ENCODE measurements around the gene ZFP37.
"Not testable (repeated sequence)": the region's sequence is repeated elsewhere in the genome, so short reads cannot be mapped to it uniquely, and the experiment has no call there.

The ZFP37 gene

GRCh38 chr9:113056191-113057106 is at the start of gene ZFP37:
ZFP37 (minus strand) TSS chr9:113056724; CDS start chr9:113056688, 36 bp downstream.
- DNase-seq: peak; percentile 21 to 31 (median 28)

GRCh38 chr9:113105345-113105744 is 48.8 kb upstream of the ZFP37 start:
- DNase-seq: not testable (repeated sequence)

- DNase-seq: no peak
These were observed 39.0 kb upstream of the ZFP37 start for GRCh38 chr9:113095561-113095960.

- not testable (repeated sequence) for DNase-seq
These were observed 33.4 kb upstream of the ZFP37 start for GRCh38 chr9:113089924-113090323.

- DNase-seq: not testable (repeated sequence)
These were observed 32.6 kb upstream of the ZFP37 start for GRCh38 chr9:113089143-113089505.

GRCh38 chr9:113088456-113089142 is 32.1 kb upstream of the ZFP37 start:
- DNase-seq: not testable (repeated sequence)

GRCh38 chr9:113062932-113063310 is 6.4 kb upstream of the ZFP37 start:
- not testable (repeated sequence) for DNase-seq

- DNase-seq: not testable (repeated sequence)
These were observed 5.9 kb upstream of the ZFP37 start for GRCh38 chr9:113062256-113062931.

- not testable (repeated sequence) for DNase-seq
These were observed 4.7 kb upstream of the ZFP37 start for GRCh38 chr9:113061072-113061850.

- not testable (repeated sequence) for DNase-seq
These were observed 3.2 kb upstream of the ZFP37 start for GRCh38 chr9:113059581-113060284.

GRCh38 chr9:113057193-113057592 is 669 bp upstream of the ZFP37 start:
- DNase-seq: no peak

GRCh38 chr9:113042884-113043657 is 13.5 kb downstream of the ZFP37 start:
- DNase-seq: no peak

GRCh38 chr9:113026200-113026599 is 30.3 kb downstream of the ZFP37 start:
- DNase-seq: no peak

- no peak for DNase-seq
These were observed 38.3 kb downstream of the ZFP37 start for GRCh38 chr9:113018247-113018646.

GRCh38 chr9:113012492-113012891 is 44.0 kb downstream of the ZFP37 start:
- no peak for DNase-seq

GRCh38 chr9:113011911-113012381 is 44.6 kb downstream of the ZFP37 start, which contains the start of gene ZNF883:
ZNF883 (minus strand) TSS chr9:113012192.
- no peak for DNase-seq

GRCh38 chr9:113005777-113006176 is 50.7 kb downstream of the ZFP37 start:
- DNase-seq: no peak

- DNase-seq: no peak
These were observed 59.1 kb downstream of the ZFP37 start for GRCh38 chr9:112997236-112997941.

Measured in activated CD4-positive, CD25-positive, alpha-beta regulatory T cell (primary cell).